HG03432 (cell line): ENCODE results near the gene MAPT.

Experiments
- ATAC-seq: cut with Tn5 transposase; IDR thresholded peaks from one replicate; pipeline ENCODE4 v1.9.1; 2021; ENCODE audit warnings: mild to moderate bottlenecking, moderate library complexity; ENCODE audit not compliant: unreplicated experiment

Gene MAPT

DNA sequence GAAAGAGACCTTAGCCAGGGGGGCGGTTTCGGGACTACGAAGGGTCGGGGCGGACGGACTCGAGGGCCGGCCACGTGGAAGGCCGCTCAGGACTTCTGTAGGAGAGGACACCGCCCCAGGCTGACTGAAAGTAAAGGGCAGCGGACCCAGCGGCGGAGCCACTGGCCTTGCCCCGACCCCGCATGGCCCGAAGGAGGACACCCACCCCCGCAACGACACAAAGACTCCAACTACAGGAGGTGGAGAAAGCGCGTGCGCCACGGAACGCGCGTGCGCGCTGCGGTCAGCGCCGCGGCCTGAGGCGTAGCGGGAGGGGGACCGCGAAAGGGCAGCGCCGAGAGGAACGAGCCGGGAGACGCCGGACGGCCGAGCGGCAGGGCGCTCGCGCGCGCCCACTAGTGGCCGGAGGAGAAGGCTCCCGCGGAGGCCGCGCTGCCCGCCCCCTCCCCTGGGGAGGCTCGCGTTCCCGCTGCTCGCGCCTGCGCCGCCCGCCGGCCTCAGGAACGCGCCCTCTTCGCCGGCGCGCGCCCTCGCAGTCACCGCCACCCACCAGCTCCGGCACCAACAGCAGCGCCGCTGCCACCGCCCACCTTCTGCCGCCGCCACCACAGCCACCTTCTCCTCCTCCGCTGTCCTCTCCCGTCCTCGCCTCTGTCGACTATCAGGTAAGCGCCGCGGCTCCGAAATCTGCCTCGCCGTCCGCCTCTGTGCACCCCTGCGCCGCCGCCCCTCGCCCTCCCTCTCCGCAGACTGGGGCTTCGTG, at the start of gene MAPT:
Gene MAPT, plus strand, starts transcription at position 533 of the 763 bp plus-strand sequence. CDS start 67,784 bp downstream, outside the sequence.
- peak; percentile 67 for ATAC-seq

DNA sequence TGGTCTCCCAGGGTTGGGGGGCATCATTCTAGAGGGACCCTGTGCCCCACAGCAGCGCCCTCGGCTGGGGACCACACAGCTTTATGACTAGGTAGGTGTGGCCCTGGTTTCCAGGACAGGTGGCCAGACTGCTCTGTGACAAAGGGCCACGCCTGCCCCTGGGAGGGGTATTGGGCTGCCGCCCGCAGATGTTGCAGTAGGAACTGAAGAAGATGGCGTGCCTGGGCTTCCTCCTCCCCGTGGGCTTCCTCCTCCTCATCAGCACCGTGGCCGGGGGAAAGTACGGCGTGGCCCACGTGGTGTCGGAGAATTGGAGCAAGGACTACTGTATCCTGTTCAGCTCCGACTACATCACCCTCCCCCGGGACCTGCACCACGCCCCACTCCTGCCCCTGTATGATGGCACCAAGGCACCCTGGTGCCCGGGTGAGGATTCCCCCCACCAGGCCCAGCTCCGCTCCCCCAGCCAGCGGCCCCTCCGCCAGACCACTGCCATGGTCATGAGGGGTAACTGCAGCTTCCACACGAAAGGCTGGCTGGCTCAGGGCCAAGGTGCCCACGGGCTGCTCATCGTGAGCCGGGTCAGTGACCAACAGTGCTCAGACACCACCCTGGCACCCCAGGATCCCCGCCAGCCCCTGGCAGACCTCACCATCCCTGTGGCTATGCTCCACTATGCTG, 49.5 kb upstream of the MAPT start, which contains the start of gene SPPL2C:
Gene SPPL2C, plus strand, starts transcription at position 187 of the 681 bp plus-strand sequence. Its CDS starts 26 bp downstream, at position 213.
- no peak for ATAC-seq

DNA sequence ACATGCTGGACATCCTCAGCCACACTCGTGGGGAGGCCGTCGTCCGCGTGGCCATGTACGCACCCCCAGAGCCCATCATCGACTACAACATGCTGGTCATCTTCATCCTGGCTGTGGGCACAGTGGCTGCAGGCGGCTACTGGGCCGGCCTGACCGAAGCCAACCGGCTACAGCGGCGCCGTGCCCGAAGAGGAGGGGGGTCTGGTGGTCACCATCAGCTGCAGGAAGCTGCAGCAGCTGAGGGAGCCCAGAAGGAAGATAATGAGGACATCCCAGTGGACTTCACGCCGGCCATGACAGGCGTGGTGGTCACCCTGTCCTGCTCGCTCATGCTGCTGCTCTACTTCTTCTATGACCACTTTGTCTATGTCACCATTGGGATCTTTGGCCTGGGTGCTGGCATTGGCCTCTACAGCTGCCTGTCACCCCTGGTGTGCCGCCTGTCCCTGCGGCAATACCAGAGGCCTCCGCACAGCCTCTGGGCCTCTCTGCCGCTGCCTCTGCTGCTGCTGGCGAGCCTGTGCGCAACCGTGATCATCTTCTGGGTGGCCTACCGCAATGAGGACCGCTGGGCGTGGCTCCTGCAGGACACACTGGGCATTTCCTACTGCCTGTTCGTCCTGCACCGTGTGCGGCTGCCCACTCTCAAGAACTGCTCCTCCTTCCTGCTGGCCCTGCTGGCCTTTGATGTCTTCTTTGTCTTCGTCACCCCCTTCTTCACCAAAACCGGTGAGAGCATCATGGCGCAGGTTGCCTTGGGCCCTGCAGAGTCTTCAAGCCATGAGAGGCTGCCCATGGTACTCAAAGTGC, 48.8 kb upstream of the MAPT start:
- ATAC-seq, result no peak

DNA sequence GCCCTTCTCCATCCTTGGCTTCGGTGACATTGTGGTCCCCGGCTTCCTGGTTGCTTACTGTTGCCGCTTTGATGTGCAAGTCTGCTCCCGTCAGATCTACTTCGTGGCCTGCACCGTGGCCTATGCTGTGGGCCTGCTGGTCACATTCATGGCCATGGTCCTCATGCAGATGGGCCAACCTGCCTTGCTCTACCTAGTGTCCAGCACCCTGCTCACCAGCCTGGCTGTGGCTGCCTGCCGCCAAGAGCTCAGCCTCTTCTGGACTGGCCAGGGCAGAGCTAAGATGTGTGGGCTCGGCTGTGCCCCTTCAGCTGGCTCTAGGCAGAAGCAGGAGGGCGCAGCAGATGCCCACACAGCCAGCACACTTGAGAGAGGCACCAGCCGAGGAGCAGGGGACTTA, 48.1 kb upstream of the MAPT start:
- ATAC-seq, result no peak

DNA sequence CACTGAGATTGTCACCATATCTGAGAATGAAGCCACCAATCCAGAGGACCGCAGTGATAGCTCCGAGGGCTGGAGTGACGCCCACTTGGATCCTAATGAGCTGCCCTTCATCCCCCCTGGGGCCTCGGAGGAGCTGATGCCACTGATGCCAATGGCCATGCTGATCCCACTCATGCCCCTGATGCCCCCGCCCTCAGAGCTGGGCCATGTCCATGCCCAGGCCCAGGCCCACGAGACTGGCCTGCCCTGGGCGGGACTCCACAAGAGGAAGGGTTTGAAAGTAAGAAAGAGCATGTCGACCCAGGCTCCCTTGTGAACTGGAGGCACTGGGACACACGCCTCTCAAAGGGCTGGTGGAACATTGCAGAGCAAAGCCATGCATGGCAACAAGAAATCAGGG, 47.7 kb upstream of the MAPT start:
- no peak for ATAC-seq

DNA sequence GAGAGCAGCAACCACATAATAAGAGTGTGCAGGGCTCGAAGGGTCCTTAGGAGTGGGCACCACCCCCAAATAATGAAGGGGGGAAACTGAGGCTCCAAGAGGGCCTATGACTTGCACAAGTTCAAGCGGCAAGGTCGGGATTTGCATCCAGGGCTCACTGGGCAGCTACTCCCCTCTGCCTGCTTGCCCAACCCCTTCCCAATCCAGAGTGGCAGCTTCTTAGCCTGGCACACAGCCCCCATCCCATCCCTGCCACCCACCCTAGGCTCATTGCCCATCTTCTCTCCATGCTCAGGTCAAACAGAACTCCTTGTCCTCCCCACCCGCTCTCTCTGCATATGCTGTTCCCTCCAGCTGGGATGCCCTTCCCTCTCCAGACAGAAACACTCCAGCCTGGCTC, 47.3 kb upstream of the MAPT start:
- ATAC-seq, result no peak

DNA sequence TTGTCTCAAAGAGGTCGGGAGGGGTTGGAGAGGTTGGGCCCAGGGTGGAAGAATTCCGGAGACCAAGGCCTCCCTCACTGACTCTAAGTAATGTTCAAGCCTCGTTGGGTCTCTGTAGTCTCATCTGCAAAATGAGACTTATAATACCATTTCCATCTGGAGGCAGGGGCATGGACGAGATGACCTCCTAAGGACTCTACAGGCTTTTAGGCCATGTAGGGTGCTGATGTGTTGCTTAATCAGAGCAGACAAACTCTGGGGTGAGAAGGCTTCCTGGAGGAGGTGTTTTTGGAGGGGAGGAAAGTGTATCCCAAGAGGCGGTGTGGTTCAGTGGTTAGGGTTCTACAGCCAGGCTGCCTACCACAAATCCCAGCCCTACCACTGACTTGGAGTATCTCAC, 46.6 kb upstream of the MAPT start:
- no peak for ATAC-seq

DNA sequence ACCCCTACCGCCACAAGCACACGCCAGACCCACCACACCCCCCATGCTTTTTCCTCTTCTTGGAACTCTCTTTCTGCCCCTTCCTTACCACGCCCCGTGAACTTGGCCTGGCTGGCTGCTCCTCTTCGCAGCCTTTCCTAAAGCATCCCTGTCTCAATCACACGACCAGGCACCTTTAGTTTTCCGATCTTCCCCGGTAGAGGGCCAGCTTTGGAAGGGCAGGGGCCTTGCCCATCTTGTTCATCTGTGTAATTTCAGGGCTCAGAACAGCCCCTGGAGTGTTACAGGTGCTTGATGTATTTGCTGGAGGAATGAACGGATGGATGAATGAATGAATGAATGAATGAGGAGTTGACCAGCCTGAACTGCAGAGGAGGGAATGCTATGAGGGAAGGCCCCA, 45.9 kb upstream of the MAPT start:
- ATAC-seq, result no peak

DNA sequence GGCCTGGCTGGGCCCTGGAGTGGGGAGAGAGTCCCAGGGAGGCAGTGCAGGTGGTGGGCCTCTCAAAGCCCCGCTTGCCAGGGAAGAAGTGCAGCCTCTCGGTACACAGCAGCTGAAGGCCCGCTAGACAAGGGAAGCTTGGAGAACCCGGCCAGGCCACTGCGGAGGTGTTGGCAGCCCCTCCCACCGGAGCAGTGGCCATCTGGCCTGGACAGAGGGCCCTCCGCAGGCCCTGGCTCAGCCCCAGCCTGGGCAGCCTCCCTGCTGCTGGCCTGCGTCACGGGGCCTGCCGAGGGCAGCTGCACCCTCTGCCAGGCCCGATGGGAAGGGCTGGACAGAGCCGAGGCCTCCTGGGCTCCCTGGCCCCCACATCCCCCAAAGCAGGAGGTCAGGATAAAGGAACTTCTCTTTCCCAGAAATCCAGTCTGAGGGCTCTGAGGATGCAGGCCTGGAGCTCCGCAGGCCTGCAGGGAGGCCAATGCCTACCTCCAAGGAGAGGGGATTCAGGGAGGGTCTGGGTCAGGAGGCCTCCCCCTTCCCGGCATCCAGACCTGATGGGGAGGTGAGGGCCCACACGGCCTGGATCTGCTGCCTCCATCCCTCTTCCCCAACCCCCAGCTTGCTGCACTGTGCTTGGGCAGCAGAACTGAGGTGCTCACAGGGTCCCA, 45.4 kb upstream of the MAPT start:
- ATAC-seq, result no peak

DNA sequence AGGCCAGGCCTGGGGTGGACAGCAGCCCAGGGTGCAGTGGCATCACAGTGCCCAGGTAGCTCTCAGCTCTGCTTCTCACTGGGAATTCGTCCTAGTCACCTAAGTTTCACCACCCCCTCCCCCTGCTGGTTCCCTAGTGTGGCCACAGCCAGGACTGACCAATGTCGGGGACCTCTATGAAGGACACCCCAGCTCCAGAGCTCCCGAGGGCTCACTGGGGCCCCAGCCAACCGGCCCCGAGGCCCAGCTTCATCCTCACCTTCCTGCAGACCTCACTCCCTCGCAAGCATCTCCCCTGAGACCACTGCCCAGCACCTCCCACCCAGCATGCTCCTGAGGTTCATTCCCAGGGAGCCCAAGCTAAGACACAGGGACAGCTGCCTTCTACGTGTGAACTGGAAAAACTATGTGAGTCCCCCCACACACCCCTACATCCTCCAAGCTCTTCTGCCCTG, 44.8 kb upstream of the MAPT start:
- no peak for ATAC-seq

DNA sequence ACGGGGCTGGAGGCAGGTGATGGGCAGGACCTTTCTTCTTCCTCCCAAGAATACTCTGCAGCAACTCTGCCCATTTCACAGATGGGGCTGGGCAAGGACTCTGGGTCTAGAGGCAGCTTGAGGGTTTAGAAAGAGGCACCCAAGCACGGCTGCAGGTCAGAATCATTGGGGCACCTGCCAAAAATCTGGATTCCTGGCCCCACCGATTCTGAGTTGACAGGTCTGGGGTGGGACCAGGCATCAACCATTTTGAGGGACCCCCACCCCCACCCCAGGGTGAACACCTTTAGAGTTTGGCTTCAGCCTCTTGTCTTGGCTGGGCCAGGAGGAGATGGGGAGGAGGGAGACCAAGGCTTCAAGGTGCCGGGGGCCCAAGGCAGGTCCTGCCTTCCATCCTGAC, 44.3 kb upstream of the MAPT start:
- no peak for ATAC-seq

DNA sequence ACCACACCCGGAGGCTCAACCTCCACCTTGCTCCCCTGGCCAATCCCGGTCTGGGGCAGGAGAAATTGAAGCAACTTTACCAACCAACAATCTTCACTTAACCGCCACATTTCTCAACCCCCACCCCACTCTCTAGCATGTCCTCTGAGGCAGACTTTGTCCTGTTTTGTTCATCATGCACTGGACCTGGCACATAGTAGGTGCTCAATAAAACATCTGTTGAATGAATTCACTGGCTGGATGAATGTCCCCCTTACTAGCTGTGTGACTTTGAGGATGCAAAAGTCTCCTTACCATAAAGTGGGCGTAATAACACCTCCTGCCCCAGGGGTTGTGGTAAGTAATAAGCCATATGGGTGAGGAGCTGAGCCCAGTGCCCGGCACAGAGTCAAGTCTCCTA, 43.9 kb upstream of the MAPT start:
- no peak for ATAC-seq

DNA sequence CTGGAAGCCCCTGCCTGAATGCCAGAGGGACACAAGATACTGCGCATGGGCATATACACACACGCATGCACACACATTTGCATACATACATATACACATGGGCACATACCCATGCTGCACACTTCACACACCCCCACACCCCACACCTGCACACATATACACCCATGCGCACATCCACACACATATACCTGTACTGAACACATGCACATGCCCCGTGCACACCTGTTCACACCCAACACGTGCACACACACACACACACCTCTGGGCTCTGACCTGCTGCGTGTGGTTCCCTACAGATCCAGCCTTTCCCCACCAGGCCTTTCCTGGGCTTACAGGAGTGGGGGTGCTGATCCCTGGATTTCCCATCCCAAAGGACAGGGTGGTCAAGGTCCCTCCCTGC, 43.3 kb upstream of the MAPT start:
- no peak for ATAC-seq

DNA sequence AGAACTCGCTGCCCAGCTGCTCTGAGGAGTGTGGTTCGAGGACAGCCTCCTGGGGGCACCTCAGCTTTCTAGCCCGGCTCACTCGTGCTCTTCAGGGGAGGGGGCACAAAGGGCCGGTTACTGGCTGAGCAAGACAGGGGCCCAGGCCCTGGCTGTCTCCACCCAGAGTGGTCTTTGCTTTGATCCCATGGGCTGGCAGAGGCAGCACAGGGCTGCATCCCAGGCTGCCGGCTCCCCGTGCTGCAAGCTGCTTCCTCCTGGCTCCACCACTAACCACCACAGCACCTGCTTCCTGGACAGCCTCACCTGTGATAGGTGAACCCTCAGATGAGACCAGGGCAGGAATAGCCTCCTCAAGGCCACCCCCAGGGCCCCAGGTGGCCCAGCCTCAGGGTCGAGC, 42.9 kb upstream of the MAPT start:
- no peak for ATAC-seq

DNA sequence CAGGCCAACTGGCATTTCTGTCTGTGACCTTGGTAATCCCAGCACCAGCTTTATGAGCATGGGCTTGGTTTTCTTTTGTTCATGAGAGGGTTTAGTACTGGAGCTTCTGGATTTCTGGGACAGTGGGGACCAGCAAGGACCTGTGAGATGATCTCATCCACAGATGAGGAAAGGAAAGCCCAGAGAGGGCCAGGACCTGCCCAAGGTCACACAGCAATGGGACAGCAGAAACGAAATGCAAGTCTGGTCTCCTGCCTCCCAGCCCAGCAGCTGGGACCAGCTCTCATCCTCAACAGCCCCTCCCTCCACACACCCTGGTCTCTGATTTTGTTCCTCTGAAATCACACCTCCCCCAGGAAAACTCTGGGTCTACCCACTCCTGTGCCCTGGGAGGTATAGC, 42.5 kb upstream of the MAPT start:
- no peak for ATAC-seq

DNA sequence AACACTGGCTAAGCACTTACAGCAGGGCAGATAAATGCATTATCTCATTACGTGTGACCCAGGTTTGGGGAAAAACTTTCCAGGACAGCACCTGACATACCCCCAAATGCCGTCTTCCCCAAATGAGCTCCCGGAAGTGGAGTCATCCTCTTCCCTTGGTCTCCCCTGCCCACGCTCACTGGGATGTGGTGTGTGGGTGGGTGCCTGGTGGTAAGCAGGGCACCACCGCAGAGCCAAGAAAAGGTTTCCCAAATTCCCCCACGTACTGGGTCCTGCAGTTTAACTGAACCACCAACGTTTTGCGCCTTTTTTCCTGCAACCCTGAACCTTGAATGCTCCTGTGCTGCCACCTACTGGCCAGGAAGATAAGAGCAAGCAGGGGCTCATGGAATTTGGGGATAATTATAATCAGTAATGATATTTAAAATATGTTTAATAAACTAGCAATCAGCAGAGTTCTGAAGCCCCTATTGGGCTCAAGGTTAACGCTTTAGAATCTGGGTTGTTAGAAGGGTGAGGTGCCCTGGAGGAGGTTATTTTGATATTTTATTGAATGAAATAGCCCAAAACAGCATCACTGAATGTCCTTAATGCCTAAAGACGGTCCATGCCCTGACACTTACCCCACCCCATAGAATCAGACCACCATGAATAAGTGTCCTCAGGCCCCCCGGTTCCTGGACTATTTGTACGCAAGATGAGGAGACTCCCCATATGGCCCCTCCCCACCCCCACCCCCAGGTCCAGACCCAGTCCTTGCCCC, 41.6 kb upstream of the MAPT start:
- no peak for ATAC-seq

DNA sequence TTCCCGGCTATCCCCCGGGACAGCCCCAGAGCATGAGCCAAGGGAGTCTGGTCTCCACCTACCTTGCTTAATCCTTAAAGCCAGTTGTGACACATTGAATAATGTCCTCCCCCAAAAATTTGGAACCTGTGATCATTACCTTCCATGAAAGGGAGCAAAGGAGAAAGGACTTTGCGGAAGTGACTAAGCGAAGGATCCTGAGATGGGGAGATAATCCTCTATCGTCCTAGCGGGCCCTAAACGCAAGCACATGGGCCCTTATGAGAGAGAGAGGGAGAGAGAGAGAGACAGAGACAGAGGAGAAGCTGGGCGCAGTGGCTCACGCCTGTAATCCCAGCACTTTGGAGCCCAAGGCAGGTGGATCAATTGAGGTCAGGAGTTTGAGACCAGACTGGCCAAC, 40.1 kb upstream of the MAPT start:
- ATAC-seq, result no peak

DNA sequence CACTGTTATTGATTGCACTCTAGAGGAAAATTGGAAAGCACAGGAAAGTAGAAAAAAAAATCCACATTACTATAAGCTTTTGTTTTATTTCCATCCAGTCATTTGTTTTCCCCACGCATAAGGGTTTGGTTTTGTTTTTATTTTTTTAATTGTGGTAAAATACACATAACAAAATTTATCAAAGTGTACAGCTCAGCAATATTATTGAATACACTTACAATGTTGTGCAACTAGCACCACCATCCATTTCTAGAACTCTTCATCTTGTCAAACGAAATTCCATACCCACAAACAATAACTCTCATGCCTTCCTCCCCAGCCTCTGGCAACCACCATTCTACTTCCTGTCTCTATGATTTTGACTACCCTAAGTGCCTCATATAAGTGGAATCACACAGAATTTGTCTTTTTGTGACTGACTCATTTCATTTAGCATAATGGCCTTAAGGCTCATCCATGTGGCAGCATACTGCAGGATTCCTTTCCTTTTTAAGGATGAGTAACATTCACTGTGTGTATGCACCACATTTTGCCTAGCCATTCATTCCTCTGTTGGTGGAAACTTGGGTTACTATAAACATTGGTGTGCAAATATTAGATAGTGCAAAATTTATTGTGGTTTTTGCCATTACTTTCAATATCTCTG, 38.5 kb upstream of the MAPT start:
- ATAC-seq, result no peak

DNA sequence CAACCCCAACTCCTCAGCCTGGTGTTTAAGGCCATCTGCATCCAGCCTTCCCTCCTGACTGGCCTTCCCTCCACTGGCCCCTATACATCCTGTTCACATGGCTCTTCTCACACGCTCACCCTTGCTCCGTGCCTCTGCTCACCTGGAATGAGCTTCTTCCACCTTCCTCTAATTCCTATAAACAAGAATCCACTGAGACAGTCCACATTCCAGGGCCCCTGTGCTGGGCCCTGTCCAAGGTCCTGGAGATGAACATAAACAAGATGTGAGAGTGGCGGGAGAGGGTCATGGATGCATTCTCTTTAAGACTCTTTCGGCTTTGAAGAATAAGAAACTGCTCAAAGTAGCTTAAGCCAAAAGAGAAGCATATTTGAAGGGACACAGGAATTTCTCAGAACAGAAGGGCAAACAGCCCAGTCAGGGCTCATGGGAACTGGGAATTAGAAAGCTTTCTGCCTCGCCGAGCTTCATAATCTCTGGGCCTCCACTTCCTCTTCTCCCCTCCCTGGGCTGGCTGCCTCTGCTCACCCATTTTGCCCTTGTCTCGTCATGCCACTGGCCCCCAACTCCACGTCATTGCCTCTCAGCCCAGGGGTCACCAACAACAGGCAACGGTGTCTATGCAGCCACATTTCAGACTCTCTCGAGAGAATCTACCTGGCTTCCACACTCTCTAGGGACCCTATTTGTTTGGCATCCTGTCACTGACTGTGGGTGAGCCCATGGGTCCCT, 36.2 kb upstream of the MAPT start:
- no peak for ATAC-seq
